Measurements from ENCODE around the gene SRRM2. TPM values are rescaled to one million over a fixed set of nuclear protein-coding genes. Genes with fewer than 3 reads are reported as not detected.

Gene SRRM2
- total RNA-seq (2014; rRNA removed; shearing (Covaris generic)) (42.6 and 53.6 TPM in 2 replicates), polyA plus RNA-seq (2016; fragmentation: Nextera tagmentation; extraction: Ambion mirVana) (173 and 202 TPM in 2 replicates)

DNA sequence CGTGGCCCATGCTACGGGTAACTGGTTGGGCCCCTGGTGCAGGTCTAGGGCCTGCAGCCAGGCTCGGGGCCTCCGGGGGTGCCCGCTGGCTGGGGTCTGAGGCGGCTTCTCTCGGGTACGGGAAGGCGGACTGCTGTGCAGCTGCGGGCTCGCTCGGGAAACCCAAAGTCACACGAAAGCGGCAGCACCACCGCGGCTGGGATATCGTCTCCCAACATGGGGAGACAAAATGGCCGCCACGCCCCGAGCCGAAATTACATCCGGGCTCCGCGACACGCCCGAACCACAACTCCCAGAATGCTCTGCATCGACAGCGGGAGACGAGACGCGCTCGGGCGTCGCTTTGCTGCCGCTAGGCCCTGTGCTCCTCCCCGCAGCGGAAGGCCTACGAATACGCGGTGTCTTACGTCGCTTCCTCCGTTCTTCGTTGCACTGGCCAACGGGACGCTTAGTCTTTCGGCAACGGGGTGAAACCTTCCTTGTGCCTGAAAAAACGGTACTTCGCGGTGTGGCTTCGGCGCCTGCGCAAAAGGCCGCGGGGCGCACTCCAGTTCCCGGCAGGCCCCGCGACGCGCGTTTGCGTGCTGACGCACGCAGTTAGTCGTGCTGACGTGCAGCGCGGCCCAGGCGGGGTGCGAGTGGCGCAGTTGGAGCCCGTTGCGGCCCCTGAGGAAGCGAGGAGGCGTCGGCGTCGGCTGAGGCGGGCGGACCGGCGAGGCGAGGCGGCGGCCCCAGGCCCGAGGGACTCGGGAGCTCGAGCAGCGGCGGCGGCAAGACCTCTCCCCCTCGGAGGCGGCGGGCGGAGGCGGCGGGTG is at the start of gene SRRM2:
Gene SRRM2, plus strand, starts transcription at position 604 of the 815 bp plus-strand sequence. CDS start 3,727 bp downstream, outside the sequence.
- Histone ChIP-seq H3K36me3 (ENCODE audit: low read depth) (no peaks in the 10 kb centered on the region; the same call in 1 of the 2 replicates), H3K9me3 (ENCODE audit: low read depth) (no peaks in the 10 kb centered on the region), H3K9ac (peak within 1 kb of the TSS; percentile 94), H3K4me3 (peak within 1 kb of the TSS; percentile 95), H3F3A (ENCODE audit: insufficient read depth) (peaks cover 26% of the 10 kb centered on the region; the same call in 1 of the 2 replicates), H3K79me2 (ENCODE audit: insufficient read depth) (peaks cover 58% of the 10 kb centered on the region), H3K27ac (peak within 1 kb of the TSS; percentile 98), H3K4me1 (ENCODE audit: insufficient read depth) (peaks cover 21% of the 10 kb centered on the region), H3K4me2 (ENCODE audit: unreplicated experiment) (peak within 1 kb of the TSS; percentile 98), H4K20me1 (ENCODE audit: insufficient read depth) (peaks cover 34% of the 10 kb centered on the region), H3K27me3 (replicated peaks; ENCODE audit: insufficient read depth) (no peaks in the 10 kb centered on the region), H3K9me2 (ENCODE audit: insufficient read depth) (no peaks in the 10 kb centered on the region), H2AFZ (peak within 1 kb of the TSS; percentile 88)
- peak; percentile 99 for DNase-seq
- TF ChIP-seq EZH2phosphoT487 (IDR thresholded peaks at IDR 0.05; ENCODE audit: insufficient read depth, low read depth) (no peak), EZH2 (IDR thresholded peaks at IDR 0.05; ENCODE audit: insufficient read depth, poor library complexity, severe bottlenecking) (no peak)
- 1 to 3% methylated on average over 73 to 78 of the region's 99 CpGs for WGBS, 2 experiments (ENCODE audit: low coverage in 1 of 2, low lambda C conversion rate in 2 of 2, missing lambda C conversion rate in 2 of 2)
- in situ Hi-C loops (cut with MboI), result no loop called here

DNA sequence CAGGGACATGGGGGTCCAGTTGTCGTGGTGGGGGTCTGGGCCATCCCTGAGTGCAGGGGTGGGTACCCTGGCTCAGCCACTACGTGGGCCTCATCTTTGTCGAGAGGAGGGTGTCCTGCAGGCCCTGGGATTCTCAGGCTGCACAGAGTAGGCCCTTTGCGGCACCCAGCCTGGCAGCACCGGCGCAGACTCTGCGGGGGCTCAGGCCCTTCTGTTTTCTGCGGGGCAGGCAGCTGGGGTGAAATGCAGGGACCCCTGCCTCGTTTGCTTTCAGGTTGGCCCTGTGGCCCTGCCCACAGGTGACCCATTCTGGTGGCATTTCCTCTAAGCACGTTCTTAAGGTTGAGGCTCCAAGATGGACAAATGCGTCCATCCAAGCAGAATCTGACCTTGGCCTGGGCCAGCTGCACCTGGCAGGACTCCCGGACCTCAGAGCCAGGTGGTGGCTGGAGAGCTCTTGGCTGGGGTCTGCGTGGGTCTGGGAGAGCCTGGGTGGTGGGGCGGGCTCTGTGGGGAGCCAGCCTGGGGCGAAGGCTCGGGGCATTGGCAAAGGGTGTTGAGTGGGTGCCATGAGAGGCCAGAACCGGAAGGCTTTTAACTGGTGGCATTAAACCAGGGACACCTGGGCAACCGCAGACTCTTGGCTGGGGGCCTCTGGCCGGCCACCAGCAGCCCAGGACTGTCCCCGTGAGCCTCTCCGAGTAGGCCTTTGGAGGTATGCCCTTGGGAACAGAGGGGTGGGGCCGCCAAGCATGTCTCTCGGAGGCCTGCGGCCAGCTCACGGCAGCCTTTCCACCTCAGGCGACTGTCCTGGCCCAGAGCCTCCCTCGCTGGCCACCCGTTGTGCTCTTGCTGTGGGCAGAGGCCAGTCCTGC is 49.3 kb upstream of the SRRM2 start:
- Histone ChIP-seq H3K9ac (no peak overlapping the region), H3K9me3 (ENCODE audit: low read depth) (no peaks in the 10 kb centered on the region), H2AFZ (no peak overlapping the region), H3K4me3 (no peak overlapping the region), H3K27ac (no peak overlapping the region), H4K20me1 (ENCODE audit: insufficient read depth) (no peaks in the 10 kb centered on the region), H3K36me3 (ENCODE audit: low read depth) (0 out of 2 replicates have a peak, but pooled peaks cover under 1% of the 10 kb centered on the region), H3K79me2 (ENCODE audit: insufficient read depth) (peaks cover 3% of the 10 kb centered on the region; the same call in 1 of the 2 replicates), H3K9me2 (ENCODE audit: insufficient read depth) (no peaks in the 10 kb centered on the region), H3K4me1 (ENCODE audit: insufficient read depth) (no peaks in the 10 kb centered on the region), H3K27me3 (replicated peaks; ENCODE audit: insufficient read depth) (no peaks in the 10 kb centered on the region), H3K4me2 (ENCODE audit: unreplicated experiment) (no peak overlapping the region), H3F3A (ENCODE audit: insufficient read depth) (no peaks in the 10 kb centered on the region)
- in situ Hi-C loops (cut with MboI), result no loop called here
- TF ChIP-seq EZH2phosphoT487 (IDR thresholded peaks at IDR 0.05; ENCODE audit: insufficient read depth, low read depth) (no peak), EZH2 (IDR thresholded peaks at IDR 0.05; ENCODE audit: insufficient read depth, poor library complexity, severe bottlenecking) (no peak)
- 90 to 93% methylated on average over 26 to 28 of the region's 28 CpGs for WGBS, 2 experiments (ENCODE audit: low coverage in 1 of 2, low lambda C conversion rate in 2 of 2, missing lambda C conversion rate in 2 of 2)
- DNase-seq, result no peak

DNA sequence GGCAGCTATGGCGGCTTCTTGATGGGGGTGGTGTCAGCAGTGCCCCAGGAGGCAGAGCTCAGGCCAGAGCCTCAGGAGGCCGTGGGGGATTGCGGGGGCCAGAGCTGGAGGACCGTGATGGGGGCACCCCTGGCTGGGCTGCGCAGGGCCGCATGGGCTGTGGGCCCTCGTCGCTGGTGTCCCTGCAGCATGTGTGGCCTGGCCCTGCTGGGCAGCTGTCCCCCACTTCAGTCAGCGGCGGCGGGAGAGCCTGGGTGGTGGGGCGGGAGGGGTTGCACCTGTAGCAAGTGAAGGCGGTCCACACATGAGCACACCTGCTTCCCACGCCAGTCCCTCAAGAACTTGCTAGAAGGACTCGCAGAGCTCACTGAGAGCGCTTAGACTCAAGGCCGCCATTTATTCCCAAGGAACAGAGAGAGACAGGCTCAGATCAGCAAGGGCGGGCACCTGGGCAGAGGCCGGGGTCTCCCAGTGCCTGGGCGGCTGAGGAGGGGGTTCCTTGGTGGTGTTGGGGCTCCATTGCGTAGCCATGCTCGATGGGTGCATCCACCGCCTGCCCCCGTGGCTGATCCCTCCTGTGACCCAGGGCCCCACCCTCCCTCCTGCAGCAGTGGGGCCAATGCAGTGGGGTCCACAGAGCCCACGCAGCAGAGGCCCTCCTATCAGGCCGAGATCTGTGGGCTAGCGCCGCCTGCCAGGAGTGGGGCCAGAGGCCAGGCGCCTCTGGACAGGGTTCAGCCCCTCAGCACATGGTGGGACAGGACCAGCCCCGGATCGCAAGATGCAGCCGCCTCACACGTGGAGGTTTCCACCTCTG is 48.1 kb upstream of the SRRM2 start:
- Histone ChIP-seq H2AFZ (no peak overlapping the region), H3K79me2 (ENCODE audit: insufficient read depth) (peaks cover 3% of the 10 kb centered on the region; the same call in 1 of the 2 replicates), H3K27ac (no peak overlapping the region), H3K9ac (no peak overlapping the region), H3K4me2 (ENCODE audit: unreplicated experiment) (no peak overlapping the region), H3F3A (ENCODE audit: insufficient read depth) (no peaks in the 10 kb centered on the region), H3K9me3 (ENCODE audit: low read depth) (no peaks in the 10 kb centered on the region), H3K9me2 (ENCODE audit: insufficient read depth) (no peaks in the 10 kb centered on the region), H3K4me1 (ENCODE audit: insufficient read depth) (no peaks in the 10 kb centered on the region), H4K20me1 (ENCODE audit: insufficient read depth) (no peaks in the 10 kb centered on the region), H3K4me3 (no peak overlapping the region), H3K27me3 (replicated peaks; ENCODE audit: insufficient read depth) (no peaks in the 10 kb centered on the region), H3K36me3 (ENCODE audit: low read depth) (peaks cover 5% of the 10 kb centered on the region; the same call in 1 of the 2 replicates)
- no peak for DNase-seq
- in situ Hi-C loops (cut with MboI), result no loop called here
- TF ChIP-seq EZH2phosphoT487 (IDR thresholded peaks at IDR 0.05; ENCODE audit: insufficient read depth, low read depth), result no peak
- TF ChIP-seq EZH2 (IDR thresholded peaks at IDR 0.05; ENCODE audit: insufficient read depth, poor library complexity, severe bottlenecking), result no peak
- 93 to 95% methylated on average over 23 to 33 of the region's 33 CpGs for WGBS, 2 experiments (ENCODE audit: low coverage in 1 of 2, low lambda C conversion rate in 2 of 2, missing lambda C conversion rate in 2 of 2)

Measured in GM23248 (cell line).